GM18519 (cell line): ENCODE results near the gene KRTAP1-1.
"Not testable (repeated sequence)": the region's sequence is repeated elsewhere in the genome, so short reads cannot be mapped to it uniquely, and the experiment has no call there.

Source experiments
- ATAC-seq: cut with Tn5 transposase; IDR thresholded peaks from one replicate; pipeline ENCODE4 v1.9.1; 2021; ENCODE audit warnings: mild to moderate bottlenecking, moderate library complexity; ENCODE audit not compliant: unreplicated experiment, low FRiP score

Gene KRTAP1-1

DNA sequence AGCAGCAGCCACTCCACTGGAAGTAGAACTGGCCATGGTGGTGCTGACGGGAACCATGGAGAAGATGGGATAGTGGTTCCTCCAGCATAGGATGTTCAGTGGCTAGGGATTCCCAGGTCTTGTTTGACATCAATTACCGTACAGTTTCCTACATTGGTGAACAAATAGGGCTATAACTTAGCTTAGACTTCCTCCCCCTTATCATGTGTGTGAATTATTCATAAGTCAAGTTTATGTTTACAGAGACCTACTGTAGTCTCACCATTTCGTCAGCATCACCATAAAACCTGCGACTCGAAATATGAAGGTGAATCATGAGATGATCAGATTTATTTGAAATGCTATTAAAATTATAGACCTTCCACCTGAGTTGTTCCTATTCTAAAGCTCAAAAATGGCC lies 17.5 kb upstream of the KRTAP1-1 start:
- ATAC-seq: no peak

DNA sequence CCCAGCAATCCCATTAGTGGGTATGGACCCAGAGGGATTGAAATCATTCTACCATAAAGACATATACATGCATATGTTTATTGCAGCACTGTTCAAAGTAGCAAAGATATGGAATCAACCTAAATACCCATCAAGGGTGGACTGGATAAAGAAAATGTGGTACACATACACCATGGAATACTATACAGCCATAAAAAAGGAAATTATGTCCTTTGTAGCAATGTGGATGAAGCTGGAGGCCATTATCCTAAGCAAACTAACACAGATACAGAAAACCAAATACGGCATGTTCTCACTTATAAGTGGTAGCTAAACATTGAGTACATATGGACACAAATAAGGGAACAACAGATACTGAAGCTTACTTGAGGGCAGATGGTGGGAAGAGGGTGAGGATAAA lies 16.3 kb upstream of the KRTAP1-1 start:
- ATAC-seq: no peak

DNA sequence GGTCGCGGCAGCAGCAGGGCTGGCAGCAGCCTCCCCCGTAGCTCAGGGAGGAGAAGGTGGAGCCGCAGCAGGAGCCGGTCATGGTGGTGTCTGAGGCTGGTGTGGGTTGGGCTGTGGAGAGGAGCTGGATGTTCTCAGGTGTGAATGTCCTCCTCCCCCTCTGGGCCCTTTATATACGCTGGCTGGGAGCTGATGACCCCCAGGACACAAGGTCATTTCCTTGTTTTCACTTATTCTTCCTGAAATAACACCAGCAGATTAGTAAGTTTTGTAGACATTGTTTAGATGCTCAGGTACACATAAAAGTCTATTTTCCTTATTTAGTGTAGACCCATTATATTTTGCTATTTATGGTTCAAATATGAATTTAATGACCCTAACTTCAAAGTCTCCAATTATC lies 13.9 kb upstream of the KRTAP1-1 start, which contains the start of gene KRTAP2-2:
Gene KRTAP2-2, minus strand, starts transcription at position 101 of the 400 bp plus-strand sequence. Its CDS starts 19 bp downstream, at position 82.
- ATAC-seq: not testable (repeated sequence)

DNA sequence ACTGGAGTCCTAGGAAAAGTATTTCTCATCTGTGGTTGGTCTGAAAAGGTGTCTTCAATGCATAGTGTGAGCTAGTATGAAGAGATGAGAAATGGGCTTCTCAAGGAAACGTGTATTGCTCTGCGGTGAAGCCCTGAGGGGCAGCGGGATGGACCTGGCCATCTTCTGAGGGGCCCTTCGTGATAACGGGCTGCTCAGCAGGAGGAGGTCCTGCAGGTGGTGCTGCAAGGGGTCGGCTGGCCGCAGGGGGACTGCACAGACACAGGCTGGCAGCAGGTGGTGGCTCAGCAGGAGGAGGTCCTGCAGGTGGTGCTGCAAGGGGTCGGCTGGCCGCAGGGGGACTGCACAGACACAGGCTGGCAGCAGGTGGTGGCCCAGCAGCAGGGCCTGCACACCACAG lies 13.3 kb upstream of the KRTAP1-1 start:
- ATAC-seq: not testable (repeated sequence)

DNA sequence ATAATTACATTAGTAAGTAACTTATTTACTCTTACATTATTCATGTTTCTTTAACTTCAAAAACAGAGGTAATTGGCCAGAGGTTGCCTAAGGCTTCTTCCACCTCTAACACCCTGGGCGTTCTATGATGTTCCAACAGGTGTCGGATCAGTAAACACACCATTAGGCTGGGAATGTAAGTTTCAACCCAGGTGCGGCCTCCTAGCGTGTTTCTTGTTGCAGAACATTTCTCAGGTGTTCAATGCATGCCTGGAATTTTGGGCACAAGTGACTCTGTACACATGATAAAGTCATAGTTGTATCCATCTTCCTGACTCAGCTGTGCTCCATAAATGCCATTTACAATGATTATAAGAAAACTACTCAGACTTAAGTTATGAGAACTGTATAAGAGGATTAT lies 12.8 kb upstream of the KRTAP1-1 start:
- no peak for ATAC-seq

DNA sequence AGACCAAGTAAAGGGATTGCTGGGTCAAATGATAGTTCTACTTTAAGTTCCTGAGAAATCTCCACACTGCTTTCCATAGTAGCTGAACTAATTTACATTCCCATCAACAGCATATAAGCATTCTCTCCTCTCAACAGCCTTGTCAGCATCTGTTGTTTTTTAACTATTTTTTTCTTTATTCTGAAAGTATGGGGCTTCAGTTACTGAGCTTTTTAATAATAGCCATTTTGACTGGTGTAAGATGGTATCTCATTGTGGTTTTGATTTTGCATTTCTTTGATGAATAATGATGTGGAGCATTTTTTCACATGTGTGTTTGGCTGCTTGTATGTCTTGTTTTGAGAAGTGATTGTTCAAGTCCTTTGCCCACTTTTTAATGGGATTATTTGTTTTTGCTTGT lies 11.3 kb upstream of the KRTAP1-1 start:
- ATAC-seq: no peak

DNA sequence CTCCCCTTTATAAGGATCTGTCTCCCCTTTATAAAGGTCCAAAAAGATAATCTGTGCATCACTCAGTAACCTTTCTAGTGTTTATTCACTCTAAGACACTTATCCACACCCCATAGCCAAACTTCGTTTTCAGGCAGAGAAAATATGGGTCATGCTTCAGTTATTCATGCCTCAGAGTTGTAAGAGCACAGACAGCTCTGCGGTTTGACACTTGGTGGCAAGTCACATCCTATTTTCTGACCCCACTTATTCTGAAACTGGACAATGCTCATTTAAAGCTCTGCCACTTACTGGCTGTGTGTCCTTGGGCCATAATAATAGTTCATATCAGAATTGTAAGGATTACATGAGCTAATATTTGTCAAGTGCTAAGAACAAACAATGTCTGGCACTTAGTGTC lies 7.9 kb upstream of the KRTAP1-1 start:
- ATAC-seq: no peak

DNA sequence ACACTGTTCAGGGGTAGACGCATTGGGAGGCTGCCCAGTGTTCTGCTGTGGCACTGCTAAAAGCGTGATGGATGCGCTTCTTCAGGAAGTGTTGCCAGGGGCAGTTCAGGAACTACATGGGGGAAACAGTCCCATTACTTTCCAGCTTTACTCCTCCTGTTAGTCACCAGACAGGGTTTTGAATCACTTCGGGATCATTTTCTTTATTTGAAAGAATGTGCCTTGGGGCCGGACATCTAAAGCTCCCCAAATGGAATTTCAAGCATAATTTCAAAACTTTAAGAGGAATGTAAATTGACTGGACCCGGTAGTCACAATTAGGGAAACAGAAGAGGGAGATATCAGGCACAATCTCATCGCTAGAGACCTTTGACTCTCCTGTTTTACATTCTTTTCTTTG lies 7.2 kb upstream of the KRTAP1-1 start:
- ATAC-seq: no peak

DNA sequence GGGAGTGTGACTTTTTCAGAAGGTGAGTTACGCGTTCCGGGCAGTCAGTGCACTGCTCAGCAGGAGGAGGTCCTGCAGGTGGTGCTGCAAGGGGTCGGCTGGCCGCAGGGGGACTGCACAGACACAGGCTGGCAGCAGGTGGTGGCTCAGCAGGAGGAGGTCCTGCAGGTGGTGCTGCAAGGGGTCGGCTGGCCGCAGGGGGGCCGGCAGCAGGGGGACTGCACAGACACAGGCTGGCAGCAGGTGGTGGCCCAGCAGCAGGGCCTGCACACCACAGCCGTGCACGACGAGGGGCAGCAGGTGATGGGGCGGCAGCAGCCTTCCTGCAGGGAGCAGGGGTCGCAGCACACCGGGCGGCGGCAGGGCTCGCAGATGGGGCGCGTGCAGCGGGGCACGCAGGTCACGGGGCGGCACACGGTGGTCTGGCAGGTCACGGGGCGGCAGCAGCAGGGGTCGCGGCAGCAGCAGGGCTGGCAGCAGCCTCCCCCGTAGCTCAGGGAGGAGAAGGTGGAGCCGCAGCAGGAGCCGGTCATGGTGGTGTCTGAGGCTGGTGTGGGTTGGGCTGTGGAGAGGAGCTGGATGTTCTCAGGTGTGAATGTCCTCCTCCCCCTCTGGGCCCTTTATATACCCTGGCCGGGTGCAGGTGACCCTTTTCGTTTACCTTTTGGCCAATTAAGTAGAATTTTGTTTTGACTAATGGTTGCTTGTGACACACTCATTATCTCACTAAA lies 5.7 kb upstream of the KRTAP1-1 start, which contains the start of gene KRTAP2-1:
Gene KRTAP2-1, minus strand, starts transcription at position 582 of the 731 bp plus-strand sequence. Its CDS starts 49 bp downstream, at position 533.
- not testable (repeated sequence) for ATAC-seq

DNA sequence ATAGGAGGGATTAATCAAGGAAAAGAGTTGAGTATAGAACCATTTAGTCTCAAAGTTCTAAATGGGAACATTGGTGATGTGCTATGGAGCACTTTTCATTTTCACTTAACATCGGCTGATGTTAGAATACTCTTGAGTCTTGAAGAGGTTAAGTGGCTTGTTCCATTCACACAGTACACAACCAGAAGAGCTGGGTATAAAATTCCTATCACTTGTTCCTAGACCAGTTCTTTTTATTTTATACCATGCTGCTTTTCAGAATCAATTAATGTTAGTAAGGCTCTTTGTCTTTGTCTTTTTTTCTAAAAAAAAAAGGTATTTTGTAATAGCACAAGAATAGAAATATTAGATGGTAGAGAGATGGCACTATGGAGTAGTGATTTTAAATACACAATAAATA lies 1.7 kb upstream of the KRTAP1-1 start:
- ATAC-seq: no peak

DNA sequence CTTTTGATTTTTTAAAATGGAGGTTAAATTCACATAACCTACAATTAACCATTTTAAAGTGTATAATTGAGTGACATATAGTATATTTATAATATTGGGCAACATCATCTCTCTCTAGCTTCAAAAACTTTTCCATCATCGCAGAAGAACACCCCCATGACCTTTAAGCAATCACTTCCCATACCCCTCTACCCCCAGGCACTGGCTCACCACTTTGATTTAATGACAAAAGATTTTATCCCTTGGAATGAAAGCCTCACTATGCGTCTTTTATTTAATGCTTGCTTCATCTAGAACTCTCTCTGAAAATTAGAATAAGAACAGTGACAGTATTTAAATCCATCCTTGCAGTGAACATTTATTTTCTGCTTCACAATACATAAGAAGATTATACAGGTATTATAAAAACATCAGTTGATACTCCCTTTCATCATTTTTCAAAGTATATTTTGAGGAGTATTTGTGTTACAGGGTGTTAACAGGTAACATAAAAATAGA lies 3.3 kb downstream of the KRTAP1-1 start:
- no peak for ATAC-seq

DNA sequence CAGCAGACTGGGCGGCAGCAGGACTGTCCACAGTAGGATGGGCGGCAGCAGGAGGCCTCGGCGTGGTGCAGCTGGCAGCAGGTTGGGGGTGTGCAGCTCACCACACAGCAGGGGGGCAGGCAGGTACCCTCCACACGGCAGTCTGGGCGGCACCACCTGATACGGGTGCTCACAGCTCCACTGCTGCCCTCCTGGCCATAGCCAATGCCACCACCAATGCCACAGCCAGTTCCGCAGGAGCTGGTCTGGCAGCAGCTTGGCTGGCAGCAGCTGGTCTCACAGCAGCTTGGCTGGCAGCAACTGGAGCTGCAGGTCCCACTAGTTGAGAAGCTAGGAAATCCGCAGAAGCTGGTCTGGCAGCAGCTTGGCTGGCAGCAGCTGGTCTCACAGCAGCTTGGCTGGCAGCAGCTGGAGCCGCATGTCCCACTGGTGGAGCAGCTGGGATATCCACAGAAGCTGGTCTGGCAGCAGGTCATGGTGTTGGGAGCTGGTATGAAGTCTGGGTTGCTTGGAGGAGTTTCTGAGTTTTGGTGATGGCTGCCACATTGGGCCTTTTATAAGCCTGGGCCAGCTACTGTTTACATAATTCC lies 6.8 kb downstream of the KRTAP1-1 start, which contains the start of gene KRTAP1-3:
Gene KRTAP1-3, minus strand, starts transcription at position 529 of the 590 bp plus-strand sequence. Its CDS starts 53 bp downstream, at position 476.
- ATAC-seq: not testable (repeated sequence)

DNA sequence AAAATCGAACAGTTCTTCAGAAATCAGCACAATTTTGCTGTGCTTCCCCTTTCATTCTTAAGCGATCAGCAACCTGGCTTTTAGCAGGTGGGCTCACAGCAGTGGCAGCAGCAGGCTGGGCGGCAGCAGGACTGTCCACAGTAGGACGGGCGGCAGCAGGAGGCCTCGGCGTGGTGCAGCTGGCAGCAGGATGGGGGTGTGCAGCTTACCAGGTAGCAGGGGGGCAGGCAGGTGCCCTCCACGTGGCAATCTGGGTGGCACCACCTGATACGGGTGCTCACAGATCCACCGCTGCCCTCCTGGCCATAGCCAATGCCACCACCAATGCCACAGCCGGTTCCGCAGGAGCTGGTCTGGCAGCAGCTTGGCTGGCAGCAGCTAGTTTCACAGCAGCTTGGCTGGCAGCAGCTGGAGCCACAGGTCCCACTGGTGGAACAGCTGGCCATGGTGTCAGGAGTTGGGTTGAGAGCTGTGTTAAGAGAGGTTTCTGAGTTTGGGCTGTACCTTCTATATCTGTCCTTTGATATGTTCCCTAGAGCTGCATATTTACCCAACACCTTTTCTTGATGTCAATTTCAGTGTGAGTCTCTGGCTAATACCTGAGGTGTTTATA lies 11.5 kb downstream of the KRTAP1-1 start, which contains the start of gene KRTAP1-4:
Gene KRTAP1-4, minus strand, starts transcription at position 563 of the 613 bp plus-strand sequence. Its CDS starts 117 bp downstream, at position 446.
- ATAC-seq: no peak

DNA sequence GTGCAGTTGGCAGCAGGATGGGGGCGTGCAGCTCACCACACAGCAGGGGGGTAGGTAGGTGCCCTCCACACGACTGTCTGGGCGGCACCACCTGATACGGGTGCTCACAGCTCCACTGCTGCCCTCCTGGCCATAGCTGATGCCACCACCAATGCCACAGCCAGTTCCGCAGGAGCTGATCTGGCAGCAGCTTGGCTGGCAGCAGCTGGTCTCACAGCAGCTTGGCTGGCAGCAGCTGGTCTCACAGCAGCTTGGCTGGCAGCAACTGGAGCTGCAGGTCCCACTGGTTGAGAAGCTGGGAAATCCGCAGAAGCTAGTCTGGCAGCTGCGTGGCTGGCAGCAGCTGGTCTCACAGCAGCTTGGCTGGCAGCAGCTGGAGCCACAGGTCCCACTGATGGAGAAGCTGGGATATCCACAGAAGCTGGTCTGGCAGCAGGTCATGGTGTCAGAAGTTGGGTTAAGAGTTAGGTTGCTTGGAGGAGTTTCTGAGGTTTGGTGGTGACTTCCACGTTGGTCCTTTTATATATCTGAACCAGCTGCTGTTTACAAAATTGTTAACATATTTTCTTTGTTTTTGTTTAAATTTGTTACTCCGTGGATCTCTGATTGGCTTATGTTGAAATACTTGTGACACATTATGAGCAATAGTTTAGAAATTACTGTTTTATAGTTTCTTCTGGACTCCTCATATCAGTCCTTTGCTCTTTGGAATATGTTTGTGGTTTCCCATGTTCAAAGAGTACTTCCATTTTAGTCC lies 14.4 kb downstream of the KRTAP1-1 start, which contains the start of gene KRTAP1-5:
Gene KRTAP1-5, minus strand, starts transcription at position 494 of the 757 bp plus-strand sequence. Its CDS starts 53 bp downstream, at position 441.
- ATAC-seq: no peak

DNA sequence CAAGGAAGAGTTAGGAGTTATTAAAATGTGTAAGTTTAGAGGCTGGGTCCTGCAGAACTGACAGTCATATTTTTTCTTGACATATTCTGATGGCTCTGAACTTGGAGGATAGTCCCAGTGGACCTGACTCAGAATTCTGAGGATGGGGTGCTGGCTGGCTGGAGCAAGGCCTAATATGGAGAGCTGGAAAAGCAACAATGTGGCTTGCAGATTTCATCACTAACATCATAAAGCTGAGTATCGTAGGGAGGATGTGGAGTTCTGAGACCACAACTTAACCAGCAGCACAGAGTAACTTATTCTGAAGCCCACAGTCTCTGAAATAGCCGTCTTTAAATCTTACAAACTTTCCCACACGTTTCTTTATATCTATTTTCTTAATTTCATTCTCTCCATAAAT lies 16.6 kb downstream of the KRTAP1-1 start:
- no peak for ATAC-seq

DNA sequence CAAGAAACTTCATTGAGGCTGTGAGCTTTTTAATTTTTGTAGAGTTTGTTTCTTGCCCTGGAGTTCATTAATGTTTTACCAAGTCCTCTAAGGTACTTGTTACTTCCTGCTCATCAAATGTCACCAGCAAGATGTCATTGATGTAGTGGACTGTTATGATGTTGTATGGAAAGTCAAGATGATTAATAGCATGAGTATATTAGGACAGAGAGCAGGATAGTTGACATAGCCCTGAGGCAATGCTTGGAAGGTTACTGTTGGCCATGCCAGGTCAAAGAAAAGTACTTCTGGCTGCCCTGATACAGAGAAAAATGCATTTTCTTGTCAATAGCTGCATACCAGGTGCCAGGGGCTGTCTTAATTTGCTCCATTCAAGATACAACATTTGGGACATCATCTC lies 20.9 kb downstream of the KRTAP1-1 start:
- ATAC-seq: no peak

DNA sequence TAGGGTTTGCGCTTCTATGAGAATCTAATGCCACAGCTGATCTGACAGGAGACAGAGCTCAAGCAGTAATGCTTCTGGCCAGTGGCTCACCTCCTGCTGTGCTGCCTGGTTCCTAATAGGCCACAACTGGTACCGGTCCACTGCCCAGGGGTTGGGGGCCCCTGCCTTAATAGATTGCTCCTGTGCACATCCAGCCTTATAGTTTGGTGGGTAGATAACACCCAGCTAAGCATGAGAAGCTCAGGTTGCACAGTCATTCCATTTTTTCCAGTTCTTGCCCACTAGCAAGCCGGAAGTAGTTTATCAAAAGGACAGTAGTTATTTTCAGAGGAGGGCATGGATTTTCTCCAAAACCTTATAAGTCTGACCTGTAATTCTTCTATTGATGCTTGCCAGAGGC lies 21.8 kb downstream of the KRTAP1-1 start:
- no peak for ATAC-seq

DNA sequence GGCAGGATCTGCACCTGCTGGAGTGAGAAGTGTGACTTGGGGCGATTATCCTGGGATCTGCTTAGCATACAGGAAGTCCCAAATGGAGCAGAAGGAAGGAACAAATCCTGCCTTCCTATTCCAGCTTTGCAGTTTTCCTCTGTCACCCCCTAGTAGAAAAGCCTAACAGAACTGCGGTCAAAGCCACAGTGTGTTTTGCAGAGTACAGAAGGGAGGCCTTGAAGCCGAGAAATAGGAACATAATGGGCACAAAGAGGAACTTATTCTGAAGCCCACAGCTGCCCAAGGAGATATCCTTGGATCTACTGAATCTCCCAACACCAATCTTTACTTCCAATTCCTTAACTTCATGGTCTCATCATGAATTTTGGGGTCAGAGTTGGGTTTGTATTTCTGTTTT lies 22.7 kb downstream of the KRTAP1-1 start:
- ATAC-seq: no peak

DNA sequence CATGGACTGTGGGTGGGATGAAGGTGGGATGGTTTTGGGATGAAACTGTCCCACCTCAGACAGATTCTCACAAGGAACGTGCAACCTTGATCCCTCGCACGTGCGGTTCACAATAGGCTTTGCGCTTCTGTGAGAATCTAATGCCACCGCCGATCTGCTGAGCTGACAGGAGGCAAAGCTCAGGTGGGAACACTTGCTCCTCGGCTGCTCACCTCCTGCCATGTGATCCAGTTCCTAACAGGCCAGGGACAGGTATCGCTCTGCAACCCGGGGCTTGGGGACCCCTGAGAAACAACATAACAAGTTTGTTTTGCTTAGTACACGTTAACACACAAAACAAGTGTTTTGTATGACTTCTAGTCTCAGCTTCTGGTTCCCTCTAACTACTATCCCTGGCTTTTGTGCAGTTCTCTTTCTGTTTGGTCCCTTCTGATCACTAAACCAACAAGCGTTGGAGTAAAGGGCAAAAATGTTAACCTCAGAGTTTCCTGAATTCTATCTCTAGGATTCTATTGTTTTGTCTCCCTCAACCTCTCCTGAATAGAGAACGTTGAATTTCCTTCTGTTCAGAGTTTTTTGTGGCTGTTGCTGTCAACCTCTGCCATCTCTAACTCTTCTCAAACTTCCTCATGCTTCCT lies 24.6 kb downstream of the KRTAP1-1 start:
- ATAC-seq: no peak

DNA sequence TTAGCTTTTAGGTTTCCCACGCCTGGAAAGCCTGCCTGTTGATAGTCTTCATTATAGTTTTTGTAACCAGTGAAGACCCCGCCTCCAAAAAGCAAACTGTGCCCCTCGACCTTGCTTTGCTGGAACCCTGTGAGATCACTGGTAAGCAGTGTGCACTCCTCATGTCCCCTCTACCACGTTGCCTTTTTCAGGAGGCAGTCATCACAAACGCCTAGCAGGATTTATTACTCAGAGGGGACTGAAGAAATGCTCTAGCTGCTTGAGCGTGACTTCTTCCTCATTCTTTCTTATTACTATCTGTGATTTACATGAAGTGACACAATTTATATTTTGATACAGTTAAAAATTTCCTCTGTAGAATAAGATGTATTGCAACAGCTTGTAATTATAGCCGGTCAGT lies 25.8 kb downstream of the KRTAP1-1 start:
- ATAC-seq: no peak
